ENCODE data around the gene CNTNAP2.

GRCh38 chr7:148222721-148223120 is 2106.1 kb downstream of the CNTNAP2 start:
- TF ChIP-seq CTCF (IDR thresholded peaks at IDR 0.05) (no peak), EP300 (IDR thresholded peaks at IDR 0.05) (no peak), POLR2A (IDR thresholded peaks at IDR 0.05) (no peak)

Data from tibial nerve (tissue), 4 donors.